Measurements from ENCODE around the gene ARHGAP32. TPM values are rescaled to one million over a fixed set of nuclear protein-coding genes. Genes with fewer than 3 reads are reported as not detected.

ARHGAP32 gene
- total RNA-seq, 1 experiment from 2014 or later, result 27.8 TPM

GRCh38 chr11:128928400-128928799 is 263.7 kb downstream of the ARHGAP32 start:
- H3K9me3 ChIP-seq (ENCODE audit: control insufficient read depth in 1 of 2, insufficient read depth in 1 of 2, low read depth in 1 of 2, low read length in 2 of 2), result no peaks in the 10 kb centered on the region
- no peak for TF ChIP-seq FOSL1 (IDR thresholded peaks at IDR 0.05; ENCODE audit: low read depth)
- BruUV-seq (replicated peaks), result no TSS peak
- H3K27me3 ChIP-seq (ENCODE audit: insufficient read depth, low read length), result no peaks in the 10 kb centered on the region
- ATAC-seq (no peak), DNase-seq (ENCODE audit: low read depth, low spot score) (no peak)
- no peaks in the 10 kb centered on the region for H3K36me3 ChIP-seq (ENCODE audit: control insufficient read depth in 1 of 2, insufficient read depth in 2 of 2, low read length in 2 of 2)
- H3K4me1 ChIP-seq (ENCODE audit: control insufficient read depth in 1 of 2, insufficient read depth in 2 of 2, low read length in 2 of 2), result no peaks in the 10 kb centered on the region
- no peak overlapping the region for H3K4me3 ChIP-seq (replicated peaks in 1 of 2; ENCODE audit: low read depth in 1 of 2, low read length in 2 of 2)
- no peak overlapping the region for H3K4me2 ChIP-seq (ENCODE audit: low read length)
- ChIA-PET CTCF (interaction anchor here (0.6 to 0.8 kb wide), 2 partner anchors 22 to 62 kb away, joined by 3 read pairs; no protein-coding TSS in a partner anchor), RAD21 (ENCODE audit: low non-redundant PET in 1 of 2, low total read pairs in 2 of 2, uncharacterized antibody in 2 of 2, unreplicated experiment in 2 of 2) (no interaction called here), POLR2A (no interaction called here)
- H2AFZ ChIP-seq (ENCODE audit: low read depth, low read length, poor library complexity, severe bottlenecking), result no peak overlapping the region
- no peak overlapping the region for H3K27ac ChIP-seq (ENCODE audit: low read depth, low read length)
- no peaks in the 10 kb centered on the region for H4K20me1 ChIP-seq (ENCODE audit: insufficient read depth)
- H3K79me2 ChIP-seq (ENCODE audit: insufficient read depth, low read length), result no peaks in the 10 kb centered on the region
- no peaks in the 10 kb centered on the region for H3K9me2 ChIP-seq (ENCODE audit: insufficient read depth)
- intact Hi-C loops (cut with micrococcal nuclease), result no loop called here
- H3K9ac ChIP-seq (ENCODE audit: low read length), result no peak overlapping the region

- ChIA-PET CTCF (no interaction called here), RAD21 (ENCODE audit: low non-redundant PET in 1 of 2, low total read pairs in 2 of 2, uncharacterized antibody in 2 of 2, unreplicated experiment in 2 of 2) (no interaction called here), POLR2A (no interaction called here)
- no peaks in the 10 kb centered on the region for H3K79me2 ChIP-seq (ENCODE audit: insufficient read depth, low read length)
- H3K4me3 ChIP-seq (replicated peaks in 1 of 2; ENCODE audit: low read depth in 1 of 2, low read length in 2 of 2), result no peak overlapping the region
- no peak overlapping the region for H3K4me2 ChIP-seq (ENCODE audit: low read length)
- TF ChIP-seq REST (IDR thresholded peaks at IDR 0.05; ENCODE audit: low read depth), result no peak
- no peak for TF ChIP-seq EZH2 (IDR thresholded peaks at IDR 0.05)
- no peak for TF ChIP-seq CEBPB (IDR thresholded peaks at IDR 0.05; ENCODE audit: low read depth)
- no peak for TF ChIP-seq TCF7L2 (IDR thresholded peaks at IDR 0.05; ENCODE audit: borderline replicate concordance, extremely low read depth, insufficient read depth, insufficient read length)
- TF ChIP-seq SRF (IDR thresholded peaks at IDR 0.05; ENCODE audit: low read depth), result no peak
- no peak for TF ChIP-seq SP1 (IDR thresholded peaks at IDR 0.05; ENCODE audit: low read depth)
- TF ChIP-seq YY1 (IDR thresholded peaks at IDR 0.05; ENCODE audit: extremely low read depth, insufficient replicate concordance, low read depth, low read length), result no peak
- no peak for TF ChIP-seq CTCF (IDR thresholded peaks at IDR 0.05 in 2 of 3, conservative IDR thresholded peaks at IDR 0.05 in 1 of 3; ENCODE audit: borderline replicate concordance in 1 of 3, insufficient read depth in 1 of 3, low read depth in 2 of 3, low read length in 2 of 3)
- TF ChIP-seq ZFX (IDR thresholded peaks at IDR 0.05), result no peak
- no peak for TF ChIP-seq JUND (IDR thresholded peaks at IDR 0.05)
- TF ChIP-seq EZH2phosphoT487 (IDR thresholded peaks at IDR 0.05; ENCODE audit: borderline replicate concordance), result no peak
- no peak for TF ChIP-seq SIN3A (IDR thresholded peaks at IDR 0.05; ENCODE audit: low read depth)
- TF ChIP-seq ELF1 (IDR thresholded peaks at IDR 0.05; ENCODE audit: borderline replicate concordance, low read depth), result no peak
- TF ChIP-seq ATF3 (IDR thresholded peaks at IDR 0.05), result no peak
- no peaks in the 10 kb centered on the region for H3K27me3 ChIP-seq (ENCODE audit: insufficient read depth, low read length)
- no peaks in the 10 kb centered on the region for H3K9me3 ChIP-seq (ENCODE audit: control insufficient read depth in 1 of 2, insufficient read depth in 1 of 2, low read depth in 1 of 2, low read length in 2 of 2)
- no peak for ATAC-seq
- no peak overlapping the region for H2AFZ ChIP-seq (ENCODE audit: low read depth, low read length, poor library complexity, severe bottlenecking)
- no peaks in the 10 kb centered on the region for H3K4me1 ChIP-seq (ENCODE audit: control insufficient read depth in 1 of 2, insufficient read depth in 2 of 2, low read length in 2 of 2)
- no peaks in the 10 kb centered on the region for H4K20me1 ChIP-seq (ENCODE audit: insufficient read depth)
- H3K9ac ChIP-seq (ENCODE audit: low read length), result no peak overlapping the region
- intact Hi-C loops (cut with micrococcal nuclease), result no loop called here
- H3K9me2 ChIP-seq (ENCODE audit: insufficient read depth), result no peaks in the 10 kb centered on the region
- DNase-seq (ENCODE audit: low read depth, low spot score), result no peak
- no peak overlapping the region for H3K27ac ChIP-seq (ENCODE audit: low read depth, low read length)
- BruUV-seq (replicated peaks), result no TSS peak
- no peaks in the 10 kb centered on the region for H3K36me3 ChIP-seq (ENCODE audit: control insufficient read depth in 1 of 2, insufficient read depth in 2 of 2, low read length in 2 of 2)
Observed at GRCh38 chr11:128927683-128928336, 264.3 kb downstream of the ARHGAP32 start.
